Skeletal muscle tissue (tissue), 4 donors: ENCODE results near the gene LMOD1. TPM values are rescaled to one million over a fixed set of nuclear protein-coding genes. Genes with fewer than 3 reads are reported as not detected.
A peak's percentile ranks its signal among the peaks of the same experiment; 100 is the strongest.

Experiments
- H3K27ac ChIP-seq: one replicate; pipeline ENCODE4 v1.7.0; 2013; ENCODE audit warnings: mild to moderate bottlenecking, low read depth, low read length, inconsistent platforms
- H3K27me3 ChIP-seq, 3 donors: one replicate each; pipeline ENCODE4 v1.7.0; 2013; ENCODE audit warnings: low read length in 3 of 3; ENCODE audit not compliant: control insufficient read depth in 3 of 3, insufficient read depth in 3 of 3
- H3K36me3 ChIP-seq, 3 donors: one replicate each; pipeline ENCODE4 v1.7.0; 2013; ENCODE audit warnings: low read length in 3 of 3; ENCODE audit not compliant: control insufficient read depth in 3 of 3, insufficient read depth in 3 of 3
- H3K4me1 ChIP-seq, 3 donors: one replicate each; pipeline ENCODE4 v1.7.0; 2013; ENCODE audit warnings: low read length in 3 of 3, mild to moderate bottlenecking in 3 of 3; ENCODE audit not compliant: control insufficient read depth in 3 of 3, insufficient read depth in 3 of 3
- H3K4me3 ChIP-seq, 3 donors: one replicate each; pipeline ENCODE4 v1.7.0; 2013; ENCODE audit warnings: low read length in 3 of 3
- H3K9ac ChIP-seq, 3 donors: one replicate each; pipeline ENCODE4 v1.7.0; 2013; ENCODE audit warnings: low read length in 3 of 3, mild to moderate bottlenecking in 3 of 3, moderate library complexity in 2 of 3, low read depth in 1 of 3
- H3K9me3 ChIP-seq, 3 donors: one replicate each; pipeline ENCODE4 v1.7.0; 2013; ENCODE audit warnings: low read length in 3 of 3; ENCODE audit not compliant: control insufficient read depth in 3 of 3
- total RNA-seq: library from RNA; depleted of rRNA; stranded (reverse); fragments of >200 nt; gene quantifications from one replicate; pipeline ENCODE4 v1.2.3, GENCODE V29; 2014
- donor health status: Osteomylitis.

LMOD1 gene
- total RNA-seq, 1 donor from 2014 or later = 15.1 TPM

- Histone ChIP-seq H3K9ac (no peak overlapping the region), H3K9me3 (no peaks in the 10 kb centered on the region), H3K27ac (peak overlapping the region; percentile 33), H3K36me3 (peaks cover 0 to 2% (median 0%) of the 10 kb centered on the region in 3 donors), H3K4me3 (no peak overlapping the region), H3K27me3 (no peaks in the 10 kb centered on the region), H3K4me1 (peaks cover 25 to 45% (median 31%) of the 10 kb centered on the region in 3 donors)
Measured at GRCh38 chr1:201921952-201922558, 24.3 kb downstream of the LMOD1 start.

- Histone ChIP-seq H3K9me3 (no peaks in the 10 kb centered on the region), H3K36me3 (peaks cover 0 to 2% (median 0%) of the 10 kb centered on the region in 3 donors), H3K9ac (peak overlapping the region in 1 of 3 donors; percentile 65), H3K4me1 (peaks cover 38 to 64% (median 44%) of the 10 kb centered on the region in 3 donors), H3K4me3 (no peak overlapping the region), H3K27me3 (no peaks in the 10 kb centered on the region), H3K27ac (peak overlapping the region; percentile 63)
Measured at GRCh38 chr1:201918343-201918742, 28.0 kb downstream of the LMOD1 start.

- peak overlapping the region; percentile 63 for H3K27ac ChIP-seq
- peak overlapping the region in 2 of 3 donors; percentile 6 to 65 for H3K9ac ChIP-seq
- no peaks in the 10 kb centered on the region for H3K27me3 ChIP-seq
- peaks cover 39 to 68% (median 40%) of the 10 kb centered on the region in 3 donors for H3K4me1 ChIP-seq
- H3K4me3 ChIP-seq = peak overlapping the region in 2 of 3 donors; percentile 13 to 35
- no peaks in the 10 kb centered on the region for H3K9me3 ChIP-seq
- H3K36me3 ChIP-seq = peaks cover 0 to 2% (median 0%) of the 10 kb centered on the region in 3 donors
Measured at GRCh38 chr1:201917362-201918033, 28.9 kb downstream of the LMOD1 start.

- H3K4me3 ChIP-seq = peak overlapping the region in 2 of 3 donors; percentile 13 to 35
Measured at GRCh38 chr1:201916649-201917249, 29.6 kb downstream of the LMOD1 start.

GRCh38 chr1:201914456-201915235, 31.7 kb downstream of the LMOD1 start:
- Histone ChIP-seq H3K36me3 (peaks cover 0 to 5% (median 0%) of the 10 kb centered on the region in 3 donors), H3K4me1 (peaks cover 42 to 80% (median 46%) of the 10 kb centered on the region in 3 donors), H3K9ac (no peak overlapping the region), H3K9me3 (no peaks in the 10 kb centered on the region), H3K27ac (peak overlapping the region; percentile 25), H3K27me3 (no peaks in the 10 kb centered on the region), H3K4me3 (no peak overlapping the region)

More at GRCh38 chr1:201916649-201917249, 29.6 kb downstream of the LMOD1 start:
- H3K27ac ChIP-seq = peak overlapping the region; percentile 63
- H3K9me3 ChIP-seq = no peaks in the 10 kb centered on the region
- peaks cover 39 to 75% (median 40%) of the 10 kb centered on the region in 3 donors for H3K4me1 ChIP-seq
- no peaks in the 10 kb centered on the region for H3K27me3 ChIP-seq
- H3K36me3 ChIP-seq = peaks cover 0 to 4% (median 0%) of the 10 kb centered on the region in 3 donors
- H3K9ac ChIP-seq = peak overlapping the region in 2 of 3 donors; percentile 6 to 54

- Histone ChIP-seq H3K4me3 (no peak overlapping the region), H3K27me3 (no peaks in the 10 kb centered on the region), H3K36me3 (peaks cover 0 to 5% (median 0%) of the 10 kb centered on the region in 3 donors), H3K27ac (peak overlapping the region; percentile 45), H3K9ac (no peak overlapping the region), H3K4me1 (peaks cover 50 to 77% (median 51%) of the 10 kb centered on the region in 3 donors), H3K9me3 (no peaks in the 10 kb centered on the region)
Measured at GRCh38 chr1:201912832-201913231, 33.5 kb downstream of the LMOD1 start.

GRCh38 chr1:201911826-201912571, 34.3 kb downstream of the LMOD1 start:
- Histone ChIP-seq H3K27ac (peak overlapping the region; percentile 45), H3K27me3 (no peaks in the 10 kb centered on the region), H3K9me3 (no peaks in the 10 kb centered on the region), H3K4me3 (no peak overlapping the region), H3K9ac (peak overlapping the region in 1 of 3 donors; percentile 16), H3K4me1 (peaks cover 47 to 77% (median 51%) of the 10 kb centered on the region in 3 donors), H3K36me3 (peaks cover 0 to 5% (median 0%) of the 10 kb centered on the region in 3 donors)

GRCh38 chr1:201907621-201908020, 38.7 kb downstream of the LMOD1 start:
- Histone ChIP-seq H3K4me1 (peaks cover 59 to 82% (median 71%) of the 10 kb centered on the region in 3 donors), H3K27ac (peak overlapping the region; percentile 81), H3K27me3 (no peaks in the 10 kb centered on the region)

GRCh38 chr1:201906336-201906735, 40.0 kb downstream of the LMOD1 start:
- Histone ChIP-seq H3K9me3 (no peaks in the 10 kb centered on the region), H3K36me3 (no peaks in the 10 kb centered on the region), H3K27ac (peak overlapping the region; percentile 81), H3K9ac (peak overlapping the region in 1 of 3 donors; percentile 46), H3K4me3 (no peak overlapping the region), H3K4me1 (peaks cover 59 to 79% (median 68%) of the 10 kb centered on the region in 3 donors), H3K27me3 (no peaks in the 10 kb centered on the region)

More at GRCh38 chr1:201907621-201908020, 38.7 kb downstream of the LMOD1 start:
- Histone ChIP-seq H3K4me3 (no peak overlapping the region), H3K9ac (peak overlapping the region in 1 of 3 donors; percentile 25), H3K9me3 (no peaks in the 10 kb centered on the region), H3K36me3 (peaks cover 0 to 5% (median 0%) of the 10 kb centered on the region in 3 donors)
